HepG2 (cell line): ENCODE data around the gene CEP250. TPM values are rescaled to one million over a fixed set of nuclear protein-coding genes. Genes with fewer than 3 reads are reported as not detected.
A peak's percentile ranks its signal among the peaks of the same experiment; 100 is the strongest.

Experiments
- ARID5B ChIP-seq: IDR thresholded peaks from 2 replicates; pipeline ENCODE4 v1.4.0; 2020; ENCODE audit warnings: mild to moderate bottlenecking, missing genetic modification reagents
- HBP1 ChIP-seq: IDR thresholded peaks from 2 replicates; pipeline ENCODE4 v1.6.1; 2016; ENCODE audit warnings: low read depth, control low read depth
- JUN ChIP-seq: sonication (generic); formaldehyde crosslinking; IDR thresholded peaks from 2 replicates; pipeline ENCODE4 v1.4.0; 2020; ENCODE audit warnings: mild to moderate bottlenecking, missing genetic modification reagents
- MED1 ChIP-seq: sonication (generic); formaldehyde crosslinking; IDR thresholded peaks from 2 replicates; pipeline ENCODE4 v1.4.0; 2020; ENCODE audit warnings: missing genetic modification reagents
- NR2C2 ChIP-seq: sonication (generic); formaldehyde crosslinking; IDR thresholded peaks from 2 replicates; pipeline ENCODE4 v1.4.0; 2020; ENCODE audit warnings: missing genetic modification reagents, mild to moderate bottlenecking, moderate library complexity, borderline replicate concordance
- POGK ChIP-seq: sonication (generic); formaldehyde crosslinking; conservative IDR thresholded peaks from 2 replicates; pipeline ENCODE4 v1.8.0; 2022; ENCODE audit warnings: mild to moderate bottlenecking, moderate library complexity, missing genetic modification reagents
- POGZ ChIP-seq: sonication (generic); formaldehyde crosslinking; IDR thresholded peaks from 2 replicates; pipeline ENCODE4 v1.4.0; 2020; ENCODE audit warnings: mild to moderate bottlenecking, missing genetic modification reagents
- POLR2AphosphoS5 ChIP-seq: IDR thresholded peaks from 2 replicates; pipeline ENCODE4 v1.6.1; 2012; ENCODE audit warnings: low read depth, low read length
- SIN3A ChIP-seq: IDR thresholded peaks from 2 replicates; pipeline ENCODE4 v1.6.1; 2011; ENCODE audit warnings: low read depth, mild to moderate bottlenecking, control low read depth, low read length, borderline replicate concordance
- TERF1 ChIP-seq: sonication (generic); formaldehyde crosslinking; IDR thresholded peaks from 2 replicates; pipeline ENCODE4 v1.8.0; 2022; ENCODE audit warnings: mild to moderate bottlenecking, missing genetic modification reagents, moderate library complexity
- TFAP4 ChIP-seq: sonication (generic); IDR thresholded peaks from 2 replicates; pipeline ENCODE4 v1.6.1; 2016; ENCODE audit warnings: low read depth, borderline replicate concordance
- THAP7 ChIP-seq: sonication (generic); formaldehyde crosslinking; IDR thresholded peaks from 2 replicates; pipeline ENCODE4 v1.8.1; 2023; ENCODE audit warnings: mild to moderate bottlenecking, missing genetic modification reagents
- ZNF205 ChIP-seq: IDR thresholded peaks from 2 replicates; pipeline ENCODE4 v1.6.1; 2018; ENCODE audit warnings: missing biosample characterization, missing genetic modification reagents
- ZNF737 ChIP-seq: sonication (generic); formaldehyde crosslinking; IDR thresholded peaks from 2 replicates; pipeline ENCODE4 v1.5.0; 2020; ENCODE audit warnings: missing genetic modification reagents, mild to moderate bottlenecking, borderline replicate concordance
- ZNF761 ChIP-seq: sonication (generic); formaldehyde crosslinking; conservative IDR thresholded peaks from 2 replicates; pipeline ENCODE4 v1.4.0; 2020; ENCODE audit warnings: mild to moderate bottlenecking, missing genetic modification reagents
- ZNF781 ChIP-seq: sonication (generic); formaldehyde crosslinking; IDR thresholded peaks from 2 replicates; pipeline ENCODE4 v1.5.1; 2020; ENCODE audit warnings: borderline replicate concordance, mild to moderate bottlenecking, missing genetic modification reagents; ENCODE audit errors: not compliant biosample characterization
- ZSCAN12 ChIP-seq: sonication (generic); formaldehyde crosslinking; IDR thresholded peaks from 2 replicates; pipeline ENCODE4 v1.9.0; 2021; ENCODE audit warnings: mild to moderate bottlenecking, missing genetic modification reagents
- polyA plus RNA-seq, 8 experiments: library from polyadenylated mRNA; depleted of rRNA in 3 of 8; stranded (reverse) in 7 of 8; unstranded in 1 of 8; fragments of >200 nt; fragmentation: Illumina TruSeq in 4 of 8; extraction: Trizol in 4 of 8; gene quantifications; 2 replicates each; pipeline versions ENCODE4 v1.2.1 to v1.2.3, GENCODE V29; 2011 to 2016; ENCODE audit warnings: low read depth in 4 of 8, missing spikeins in 1 of 8, mixed read lengths in 1 of 8; ENCODE audit not compliant: insufficient read depth in 1 of 8
- total RNA-seq, 5 experiments: library from RNA; depleted of rRNA; stranded (reverse); fragments of >200 nt; fragmentation: Illumina TruSeq; extraction: Trizol; gene quantifications; 2 replicates each; pipeline ENCODE4 v1.2.3, GENCODE V29; 2016; ENCODE audit warnings: low read depth in 1 of 5

Gene CEP250
- total and polyA plus RNA-seq, 2 of the 13 experiments (the other 11 are each of a cell fraction or from before 2014, with no cell fraction given), result 28.8 to 55.3 TPM

- TF ChIP-seq SIN3A (no peak), POGZ (CRISPR knock-in tag) (peak; percentile 70; the same call in 1 of the 2 replicates), POGK (0 out of 2 replicates have a peak, but pooled peaks have one; percentile 13), ZNF205 (no peak), ZNF737 (no peak), ZNF781 (CRISPR knock-in tag) (peak; percentile 76), TERF1 (CRISPR knock-in tag) (no peak), THAP7 (CRISPR knock-in tag) (no peak), HBP1 (CRISPR knock-in tag) (0 out of 2 replicates have a peak, but pooled peaks have one; percentile 36), TFAP4 (0 out of 2 replicates have a peak, but pooled peaks have one; percentile 22), ARID5B (CRISPR knock-in tag) (peak; percentile 21), POLR2AphosphoS5 (peak; percentile 87), ZSCAN12 (peak; percentile 63; the same call in 1 of the 2 replicates), NR2C2 (CRISPR knock-in tag) (peak; percentile 38; the same call in 1 of the 2 replicates), ZNF761 (CRISPR knock-in tag) (peak; percentile 43; the same call in 1 of the 2 replicates), JUN (CRISPR knock-in tag) (0 out of 2 replicates have a peak, but pooled peaks have one; percentile 66), MED1 (CRISPR knock-in tag) (0 out of 2 replicates have a peak, but pooled peaks have one; percentile 9)
Measured at GRCh38 chr20:35539756-35540212, 84.4 kb downstream of the CEP250 start (continued).
